ENCODE measurements around the gene PYGB. TPM values are rescaled to one million over a fixed set of nuclear protein-coding genes. Genes with fewer than 3 reads are reported as not detected.

PYGB gene
- total RNA-seq, 1 experiment from 2014 or later = 258 TPM

GRCh38 chr20:25281541-25281991, 33.7 kb downstream of the PYGB start:
- H3K4me1 Mint-ChIP-seq (ENCODE audit: low read depth, unreplicated experiment) = peaks cover 7% of the 10 kb centered on the region
- no peak overlapping the region for H3K27ac Mint-ChIP-seq (ENCODE audit: unreplicated experiment)
- no peaks in the 10 kb centered on the region for H3K9me3 Mint-ChIP-seq (ENCODE audit: low read depth, unreplicated experiment)
- CTCF ChIA-PET = no interaction called here
- no peak for DNase-seq
- no TSS peak for BruUV-seq (replicated peaks)
- no peak for TF ChIP-seq CTCF (IDR thresholded peaks at IDR 0.05; ENCODE audit: unreplicated experiment)
- intact Hi-C loops (cut with micrococcal nuclease; ENCODE audit: unreplicated experiment) = no loop called here
- no peak overlapping the region for H3K4me3 Mint-ChIP-seq (ENCODE audit: low read depth, unreplicated experiment)
- peaks cover 37% of the 10 kb centered on the region for H3K36me3 Mint-ChIP-seq (ENCODE audit: insufficient read depth, unreplicated experiment)
- no peaks in the 10 kb centered on the region for H3K27me3 Mint-ChIP-seq (ENCODE audit: unreplicated experiment)

- no peak overlapping the region for H3K27ac Mint-ChIP-seq (ENCODE audit: unreplicated experiment)
- H3K36me3 Mint-ChIP-seq (ENCODE audit: insufficient read depth, unreplicated experiment) = peaks cover 42% of the 10 kb centered on the region
- no peaks in the 10 kb centered on the region for H3K27me3 Mint-ChIP-seq (ENCODE audit: unreplicated experiment)
- H3K4me1 Mint-ChIP-seq (ENCODE audit: low read depth, unreplicated experiment) = peaks cover 7% of the 10 kb centered on the region
- TF ChIP-seq CTCF (IDR thresholded peaks at IDR 0.05; ENCODE audit: unreplicated experiment) = no peak
- intact Hi-C loops (cut with micrococcal nuclease; ENCODE audit: unreplicated experiment) = no loop called here
- no TSS peak for BruUV-seq (replicated peaks)
- no peak for DNase-seq
- CTCF ChIA-PET = no interaction called here
- H3K9me3 Mint-ChIP-seq (ENCODE audit: low read depth, unreplicated experiment) = no peaks in the 10 kb centered on the region
- H3K4me3 Mint-ChIP-seq (ENCODE audit: low read depth, unreplicated experiment) = no peak overlapping the region
Measured at GRCh38 chr20:25282034-25282781, 34.3 kb downstream of the PYGB start.

GRCh38 chr20:25282796-25283195, 34.9 kb downstream of the PYGB start:
- H3K27me3 Mint-ChIP-seq (ENCODE audit: unreplicated experiment) = no peaks in the 10 kb centered on the region
- TF ChIP-seq CTCF (IDR thresholded peaks at IDR 0.05; ENCODE audit: unreplicated experiment) = no peak
- CTCF ChIA-PET = no interaction called here
- H3K9me3 Mint-ChIP-seq (ENCODE audit: low read depth, unreplicated experiment) = no peaks in the 10 kb centered on the region
- peaks cover 44% of the 10 kb centered on the region for H3K36me3 Mint-ChIP-seq (ENCODE audit: insufficient read depth, unreplicated experiment)
- H3K27ac Mint-ChIP-seq (ENCODE audit: unreplicated experiment) = no peak overlapping the region
- H3K4me3 Mint-ChIP-seq (ENCODE audit: low read depth, unreplicated experiment) = no peak overlapping the region
- intact Hi-C loops (cut with micrococcal nuclease; ENCODE audit: unreplicated experiment) = no loop called here
- DNase-seq = no peak
- no TSS peak for BruUV-seq (replicated peaks)
- H3K4me1 Mint-ChIP-seq (ENCODE audit: low read depth, unreplicated experiment) = peaks cover 7% of the 10 kb centered on the region

DNA sequence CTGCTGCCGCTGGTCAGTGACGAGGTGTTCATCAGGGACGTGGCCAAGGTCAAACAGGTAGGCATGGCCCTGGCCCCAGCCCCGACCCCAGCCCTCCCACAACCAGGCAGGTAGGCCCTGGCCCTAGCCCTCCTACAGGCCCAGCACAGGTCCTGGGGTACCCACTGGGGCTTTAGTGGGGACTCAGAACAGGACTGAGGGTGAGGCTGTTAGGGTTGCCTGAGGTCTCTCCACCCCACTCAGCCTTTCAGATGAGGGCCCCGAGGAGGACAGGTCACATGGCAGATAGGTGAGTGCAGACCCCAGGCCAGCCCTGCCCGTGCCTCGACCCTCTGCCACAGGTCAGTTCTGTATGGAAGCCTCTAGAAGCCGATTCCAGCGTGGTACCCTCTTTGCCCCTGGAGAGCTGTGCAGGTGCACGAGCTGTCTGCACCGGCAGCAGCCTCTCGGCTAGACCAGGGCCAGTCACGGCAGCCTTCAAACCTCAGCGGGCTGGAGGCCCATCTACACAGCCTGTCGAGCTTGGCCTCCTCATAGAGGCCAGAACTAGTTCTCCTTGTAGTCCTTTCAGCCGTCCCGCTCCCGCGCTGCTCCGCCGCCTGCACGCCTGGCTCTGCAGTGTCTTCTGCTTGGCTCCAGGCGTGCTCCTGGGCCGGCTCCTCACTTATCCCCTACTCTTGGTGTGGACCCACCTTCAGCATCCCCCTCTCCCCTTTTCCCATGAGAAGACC, 35.5 kb downstream of the PYGB start:
- H3K27ac Mint-ChIP-seq (ENCODE audit: unreplicated experiment) = no peak overlapping the region
- no peak for DNase-seq
- peaks cover 7% of the 10 kb centered on the region for H3K4me1 Mint-ChIP-seq (ENCODE audit: low read depth, unreplicated experiment)
- H3K4me3 Mint-ChIP-seq (ENCODE audit: low read depth, unreplicated experiment) = no peak overlapping the region
- CTCF ChIA-PET = interaction anchor here (0.6 kb wide), 1 partner anchor 27 kb away, joined by 3 read pairs; no protein-coding TSS in a partner anchor
- peaks cover 44% of the 10 kb centered on the region for H3K36me3 Mint-ChIP-seq (ENCODE audit: insufficient read depth, unreplicated experiment)
- TF ChIP-seq CTCF (IDR thresholded peaks at IDR 0.05; ENCODE audit: unreplicated experiment) = no peak
- BruUV-seq (replicated peaks) = no TSS peak
- no peaks in the 10 kb centered on the region for H3K27me3 Mint-ChIP-seq (ENCODE audit: unreplicated experiment)
- intact Hi-C loops (cut with micrococcal nuclease; ENCODE audit: unreplicated experiment) = no loop called here
- no peaks in the 10 kb centered on the region for H3K9me3 Mint-ChIP-seq (ENCODE audit: low read depth, unreplicated experiment)
